ENCODE measurements around the gene TOB1. TPM values are rescaled to one million over a fixed set of nuclear protein-coding genes. Genes with fewer than 3 reads are reported as not detected.

Gene TOB1
- polyA plus RNA-seq, 1 of the 3 experiments (the other 2 are of a cell fraction): 19.3 TPM

DNA sequence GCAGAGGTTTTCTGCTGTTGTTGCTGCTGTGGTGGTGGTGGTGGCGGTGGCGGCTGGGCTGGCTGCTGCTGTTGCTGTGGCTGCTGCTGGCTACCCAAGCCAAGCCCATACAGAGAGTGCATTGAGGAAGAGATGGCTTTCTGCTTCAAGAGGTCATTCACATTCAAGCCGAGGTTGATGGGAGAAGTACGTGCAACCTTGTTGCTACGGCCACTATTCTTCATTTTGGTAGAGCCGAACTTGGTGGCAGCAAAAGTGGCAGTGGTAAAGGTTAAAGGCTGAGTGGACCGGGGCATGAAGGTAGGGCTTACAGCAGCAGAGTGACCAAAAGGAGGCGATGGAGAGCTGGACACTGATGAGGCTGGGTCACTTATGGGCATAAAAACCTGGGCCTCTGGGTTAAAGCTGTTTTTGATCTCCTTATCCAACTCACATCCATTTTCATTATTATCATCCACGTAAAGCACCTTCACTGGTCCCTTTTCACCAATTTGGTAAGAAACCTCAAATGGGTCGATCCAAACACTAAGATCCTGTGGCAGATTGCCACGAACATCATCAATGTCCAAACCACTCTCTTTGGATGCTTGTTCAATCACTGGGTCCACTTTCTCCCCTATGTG is 2.8 kb downstream of the TOB1 start:
- H3K4me1 ChIP-seq (ENCODE audit: control insufficient read depth in 1 of 2, insufficient read depth in 2 of 2, low read depth in 1 of 2, low read length in 1 of 2): peaks cover 7 to 24% of the 10 kb centered on the region in 2 experiments; a peak in 2 of 4 replicates
- H3K9ac ChIP-seq: peak overlapping the region; percentile 82; the same call in 1 of the 2 replicates
- no peak overlapping the region for H2AFZ ChIP-seq (ENCODE audit: low read depth)
- H3K4me3 ChIP-seq (ENCODE audit: low read depth in 2 of 2, low read length in 1 of 2): peak overlapping the region; percentile 77 to 90; a peak in 3 of 4 replicates
- peaks cover 36% of the 10 kb centered on the region for H4K20me1 ChIP-seq (ENCODE audit: insufficient read depth)
- H3K9me3 ChIP-seq: no peaks in the 10 kb centered on the region
- no peaks in the 10 kb centered on the region for H3K9me2 ChIP-seq
- no peaks in the 10 kb centered on the region for H3K27me3 ChIP-seq (ENCODE audit: insufficient read depth)
- ChIA-PET POLR2A (interaction anchor here (0.6 to 9.4 kb wide), 7 partner anchors 10 to 183 kb away, joined by 3 to 609 read pairs (median 72); no protein-coding TSS in a partner anchor), CTCF (interaction anchor here (0.5 to 22.4 kb wide), 62 partner anchors 8 to 302 kb away, joined by 3 to 820 read pairs (median 4); partner anchors contain the start of genes NME1 and SPAG9)
- WGBS (ENCODE audit: low lambda C conversion rate): 68% methylated on average over 11 of the region's 11 CpGs
- peaks cover 26 to 30% of the 10 kb centered on the region in 2 experiments for H3K36me3 ChIP-seq (replicated peaks in 1 of 2; ENCODE audit: control insufficient read depth in 1 of 2, insufficient read depth in 2 of 2, low read length in 1 of 2)
- peak overlapping the region; percentile 78 for H3K4me2 ChIP-seq
- H3K27ac ChIP-seq (ENCODE audit: low read depth in 2 of 2, low read length in 1 of 2): peak overlapping the region in 1 of 2 experiments; percentile 93; a peak in 1 of 4 replicates
- TF ChIP-seq SMC3 (IDR thresholded peaks at IDR 0.05; ENCODE audit: low read depth, low read length) (peak; percentile 81), GABPA (IDR thresholded peaks at IDR 0.05; ENCODE audit: low read depth) (no peak), TAF1 (IDR thresholded peaks at IDR 0.05; ENCODE audit: borderline replicate concordance, low read depth, low read length) (no peak), RAD21 (IDR thresholded peaks at IDR 0.05; ENCODE audit: low read length) (peak; percentile 88), RXRA (IDR thresholded peaks at IDR 0.05; ENCODE audit: borderline replicate concordance, low read depth) (no peak), JUND (IDR thresholded peaks at IDR 0.05) (no peak), GATA2 (CRISPR knock-in tag; IDR thresholded peaks at IDR 0.05) (no peak), NFIC (IDR thresholded peaks at IDR 0.05; ENCODE audit: borderline replicate concordance) (no peak), FOXM1 (IDR thresholded peaks at IDR 0.05; ENCODE audit: low read depth) (no peak)
- TF ChIP-seq, protein P1, sequence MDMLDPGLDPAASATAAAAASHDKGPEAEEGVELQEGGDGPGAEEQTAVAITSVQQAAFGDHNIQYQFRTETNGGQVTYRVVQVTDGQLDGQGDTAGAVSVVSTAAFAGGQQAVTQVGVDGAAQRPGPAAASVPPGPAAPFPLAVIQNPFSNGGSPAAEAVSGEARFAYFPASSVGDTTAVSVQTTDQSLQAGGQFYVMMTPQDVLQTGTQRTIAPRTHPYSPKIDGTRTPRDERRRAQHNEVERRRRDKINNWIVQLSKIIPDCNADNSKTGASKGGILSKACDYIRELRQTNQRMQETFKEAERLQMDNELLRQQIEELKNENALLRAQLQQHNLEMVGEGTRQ (IDR thresholded peaks at IDR 0.05; ENCODE audit: borderline replicate concordance, low read depth, low read length): no peak
- TF ChIP-seq, protein P2, sequence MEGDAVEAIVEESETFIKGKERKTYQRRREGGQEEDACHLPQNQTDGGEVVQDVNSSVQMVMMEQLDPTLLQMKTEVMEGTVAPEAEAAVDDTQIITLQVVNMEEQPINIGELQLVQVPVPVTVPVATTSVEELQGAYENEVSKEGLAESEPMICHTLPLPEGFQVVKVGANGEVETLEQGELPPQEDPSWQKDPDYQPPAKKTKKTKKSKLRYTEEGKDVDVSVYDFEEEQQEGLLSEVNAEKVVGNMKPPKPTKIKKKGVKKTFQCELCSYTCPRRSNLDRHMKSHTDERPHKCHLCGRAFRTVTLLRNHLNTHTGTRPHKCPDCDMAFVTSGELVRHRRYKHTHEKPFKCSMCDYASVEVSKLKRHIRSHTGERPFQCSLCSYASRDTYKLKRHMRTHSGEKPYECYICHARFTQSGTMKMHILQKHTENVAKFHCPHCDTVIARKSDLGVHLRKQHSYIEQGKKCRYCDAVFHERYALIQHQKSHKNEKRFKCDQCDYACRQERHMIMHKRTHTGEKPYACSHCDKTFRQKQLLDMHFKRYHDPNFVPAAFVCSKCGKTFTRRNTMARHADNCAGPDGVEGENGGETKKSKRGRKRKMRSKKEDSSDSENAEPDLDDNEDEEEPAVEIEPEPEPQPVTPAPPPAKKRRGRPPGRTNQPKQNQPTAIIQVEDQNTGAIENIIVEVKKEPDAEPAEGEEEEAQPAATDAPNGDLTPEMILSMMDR (IDR thresholded peaks at IDR 0.05): peak; percentile 86
- TF ChIP-seq, protein P3, sequence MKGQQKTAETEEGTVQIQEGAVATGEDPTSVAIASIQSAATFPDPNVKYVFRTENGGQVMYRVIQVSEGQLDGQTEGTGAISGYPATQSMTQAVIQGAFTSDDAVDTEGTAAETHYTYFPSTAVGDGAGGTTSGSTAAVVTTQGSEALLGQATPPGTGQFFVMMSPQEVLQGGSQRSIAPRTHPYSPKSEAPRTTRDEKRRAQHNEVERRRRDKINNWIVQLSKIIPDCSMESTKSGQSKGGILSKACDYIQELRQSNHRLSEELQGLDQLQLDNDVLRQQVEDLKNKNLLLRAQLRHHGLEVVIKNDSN (IDR thresholded peaks at IDR 0.05; ENCODE audit: borderline replicate concordance, low read depth): no peak
- TF ChIP-seq, protein P4, sequence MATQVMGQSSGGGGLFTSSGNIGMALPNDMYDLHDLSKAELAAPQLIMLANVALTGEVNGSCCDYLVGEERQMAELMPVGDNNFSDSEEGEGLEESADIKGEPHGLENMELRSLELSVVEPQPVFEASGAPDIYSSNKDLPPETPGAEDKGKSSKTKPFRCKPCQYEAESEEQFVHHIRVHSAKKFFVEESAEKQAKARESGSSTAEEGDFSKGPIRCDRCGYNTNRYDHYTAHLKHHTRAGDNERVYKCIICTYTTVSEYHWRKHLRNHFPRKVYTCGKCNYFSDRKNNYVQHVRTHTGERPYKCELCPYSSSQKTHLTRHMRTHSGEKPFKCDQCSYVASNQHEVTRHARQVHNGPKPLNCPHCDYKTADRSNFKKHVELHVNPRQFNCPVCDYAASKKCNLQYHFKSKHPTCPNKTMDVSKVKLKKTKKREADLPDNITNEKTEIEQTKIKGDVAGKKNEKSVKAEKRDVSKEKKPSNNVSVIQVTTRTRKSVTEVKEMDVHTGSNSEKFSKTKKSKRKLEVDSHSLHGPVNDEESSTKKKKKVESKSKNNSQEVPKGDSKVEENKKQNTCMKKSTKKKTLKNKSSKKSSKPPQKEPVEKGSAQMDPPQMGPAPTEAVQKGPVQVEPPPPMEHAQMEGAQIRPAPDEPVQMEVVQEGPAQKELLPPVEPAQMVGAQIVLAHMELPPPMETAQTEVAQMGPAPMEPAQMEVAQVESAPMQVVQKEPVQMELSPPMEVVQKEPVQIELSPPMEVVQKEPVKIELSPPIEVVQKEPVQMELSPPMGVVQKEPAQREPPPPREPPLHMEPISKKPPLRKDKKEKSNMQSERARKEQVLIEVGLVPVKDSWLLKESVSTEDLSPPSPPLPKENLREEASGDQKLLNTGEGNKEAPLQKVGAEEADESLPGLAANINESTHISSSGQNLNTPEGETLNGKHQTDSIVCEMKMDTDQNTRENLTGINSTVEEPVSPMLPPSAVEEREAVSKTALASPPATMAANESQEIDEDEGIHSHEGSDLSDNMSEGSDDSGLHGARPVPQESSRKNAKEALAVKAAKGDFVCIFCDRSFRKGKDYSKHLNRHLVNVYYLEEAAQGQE (IDR thresholded peaks at IDR 0.05; ENCODE audit: low read depth, low read length): no peak
- peaks cover 48% of the 10 kb centered on the region for H3K79me2 ChIP-seq (ENCODE audit: insufficient read depth)
- H3F3A ChIP-seq (replicated peaks; ENCODE audit: insufficient read depth): peaks cover 31% of the 10 kb centered on the region
- DNase-seq: peak; percentile 80
